Nephron (organoid): ENCODE results near the gene SPOCK2.

Experiments used
- H3K27ac Mint-ChIP-seq, 3 experiments: 2 replicates each; pipeline ENCODE4 v1.8.0; 2020; ENCODE audit warnings: mixed read lengths in 3 of 3, mild to moderate bottlenecking in 2 of 3, moderate library complexity in 1 of 3
- H3K27me3 Mint-ChIP-seq: 2 replicates; pipeline ENCODE4 v1.8.0; 2021; ENCODE audit warnings: low read depth, mild to moderate bottlenecking, moderate library complexity, mixed read lengths
- H3K36me3 Mint-ChIP-seq: 2 replicates; pipeline ENCODE4 v1.8.0; 2020; ENCODE audit warnings: low read depth, mixed read lengths
- H3K4me1 Mint-ChIP-seq: 2 replicates; pipeline ENCODE4 v1.8.0; 2020; ENCODE audit warnings: mixed read lengths
- H3K4me3 Mint-ChIP-seq, 3 experiments: 2 replicates each; pipeline ENCODE4 v1.8.0; 2020; ENCODE audit warnings: mild to moderate bottlenecking in 3 of 3, mixed read lengths in 3 of 3, moderate library complexity in 2 of 3
- H3K9me3 Mint-ChIP-seq: 2 replicates; pipeline ENCODE4 v1.8.0; 2020; ENCODE audit warnings: mixed read lengths
- CTCF ChIP-seq, 3 experiments: fragments of 200-600 bp; sonication (generic); IDR thresholded peaks; one replicate each; pipeline ENCODE4 v1.5.0; 2021; ENCODE audit warnings: antibody characterized with exemption in 3 of 3; ENCODE audit not compliant: unreplicated experiment in 3 of 3

The SPOCK2 gene

GRCh38 chr10:72098836-72099599 lies 10.7 kb upstream of the SPOCK2 start:
- Mint-ChIP-seq H3K27me3 (no peaks in the 10 kb centered on the region), H3K9me3 (no peaks in the 10 kb centered on the region), H3K27ac (peak overlapping the region; percentile 70 to 97 (median 87)), H3K36me3 (peaks cover 69% of the 10 kb centered on the region), H3K4me1 (peaks cover 23% of the 10 kb centered on the region), H3K4me3 (no peak overlapping the region)
- no peak for TF ChIP-seq CTCF (IDR thresholded peaks at IDR 0.05; ENCODE audit: unreplicated experiment in 3 of 3)

GRCh38 chr10:72098301-72098835 lies 10.0 kb upstream of the SPOCK2 start:
- Mint-ChIP-seq H3K27me3 (no peaks in the 10 kb centered on the region), H3K9me3 (no peaks in the 10 kb centered on the region), H3K4me1 (peaks cover 22% of the 10 kb centered on the region), H3K27ac (peak overlapping the region; percentile 85 to 97 (median 87)), H3K36me3 (peaks cover 62% of the 10 kb centered on the region), H3K4me3 (no peak overlapping the region)
- TF ChIP-seq CTCF (IDR thresholded peaks at IDR 0.05; ENCODE audit: unreplicated experiment in 3 of 3) = no peak

GRCh38 chr10:72097448-72098300 lies 9.3 kb upstream of the SPOCK2 start:
- Mint-ChIP-seq H3K27me3 (no peaks in the 10 kb centered on the region), H3K27ac (peak overlapping the region; percentile 85 to 97 (median 87)), H3K4me1 (peaks cover 22% of the 10 kb centered on the region), H3K9me3 (no peaks in the 10 kb centered on the region), H3K36me3 (peaks cover 61% of the 10 kb centered on the region), H3K4me3 (no peak overlapping the region)
- no peak for TF ChIP-seq CTCF (IDR thresholded peaks at IDR 0.05; ENCODE audit: unreplicated experiment in 3 of 3)

- Mint-ChIP-seq H3K27ac (peak overlapping the region; percentile 87 to 97 (median 90)), H3K27me3 (peaks cover 4% of the 10 kb centered on the region), H3K4me3 (peak overlapping the region in 1 of 3 experiments; percentile 1), H3K9me3 (no peaks in the 10 kb centered on the region), H3K36me3 (peaks cover 54% of the 10 kb centered on the region), H3K4me1 (peaks cover 22% of the 10 kb centered on the region)
- TF ChIP-seq CTCF (IDR thresholded peaks at IDR 0.05; ENCODE audit: unreplicated experiment in 3 of 3) = no peak
Observed at GRCh38 chr10:72096115-72097000, 8.0 kb upstream of the SPOCK2 start.

GRCh38 chr10:72095195-72095594 lies 6.8 kb upstream of the SPOCK2 start:
- peak overlapping the region in 2 of 3 experiments; percentile 41 to 97 for H3K27ac Mint-ChIP-seq
- no peaks in the 10 kb centered on the region for H3K9me3 Mint-ChIP-seq
- TF ChIP-seq CTCF (IDR thresholded peaks at IDR 0.05; ENCODE audit: unreplicated experiment in 3 of 3) = no peak
- H3K4me1 Mint-ChIP-seq = peaks cover 22% of the 10 kb centered on the region
- H3K27me3 Mint-ChIP-seq = peaks cover 6% of the 10 kb centered on the region
- H3K4me3 Mint-ChIP-seq = no peak overlapping the region
- H3K36me3 Mint-ChIP-seq = peaks cover 46% of the 10 kb centered on the region
